ENCODE measurements around the gene PITPNC1. TPM values are rescaled to one million over a fixed set of nuclear protein-coding genes. Genes with fewer than 3 reads are reported as not detected.

The PITPNC1 gene
- polyA plus RNA-seq, 1 experiment, result 9.1 TPM

DNA sequence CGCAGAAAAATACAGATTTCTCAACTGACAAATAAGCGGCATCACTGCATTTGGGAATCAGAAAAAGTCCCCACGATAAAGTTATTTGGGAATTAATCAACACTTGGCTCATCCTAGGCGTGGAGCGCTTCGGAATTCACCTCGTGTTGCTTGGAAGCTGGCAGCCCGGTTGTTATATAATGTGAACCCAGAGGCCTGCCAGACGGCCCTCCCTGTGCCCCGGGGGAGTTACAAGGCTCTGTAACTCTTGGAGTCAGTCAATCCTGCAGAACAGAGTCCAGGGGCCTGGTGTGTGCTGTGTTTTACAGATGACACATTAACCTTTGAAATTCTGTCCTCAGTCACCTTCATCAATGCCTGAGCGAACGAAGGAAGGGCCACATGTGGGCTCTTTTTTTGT, 111.1 kb downstream of the PITPNC1 start:
- POLR2A ChIA-PET, result no interaction called here
- Histone ChIP-seq H3K27ac (ENCODE audit: low read depth, low read length) (no peak overlapping the region), H3K27me3 (ENCODE audit: control insufficient read depth, insufficient read depth, low read length) (no peaks in the 10 kb centered on the region), H3K4me3 (ENCODE audit: low read depth, low read length) (no peak overlapping the region), H3K9me3 (ENCODE audit: control insufficient read depth, insufficient read depth, low read length) (no peaks in the 10 kb centered on the region)
- DNase-seq (ENCODE audit: low read depth, low spot score), result no peak
- TF ChIP-seq, protein P1, sequence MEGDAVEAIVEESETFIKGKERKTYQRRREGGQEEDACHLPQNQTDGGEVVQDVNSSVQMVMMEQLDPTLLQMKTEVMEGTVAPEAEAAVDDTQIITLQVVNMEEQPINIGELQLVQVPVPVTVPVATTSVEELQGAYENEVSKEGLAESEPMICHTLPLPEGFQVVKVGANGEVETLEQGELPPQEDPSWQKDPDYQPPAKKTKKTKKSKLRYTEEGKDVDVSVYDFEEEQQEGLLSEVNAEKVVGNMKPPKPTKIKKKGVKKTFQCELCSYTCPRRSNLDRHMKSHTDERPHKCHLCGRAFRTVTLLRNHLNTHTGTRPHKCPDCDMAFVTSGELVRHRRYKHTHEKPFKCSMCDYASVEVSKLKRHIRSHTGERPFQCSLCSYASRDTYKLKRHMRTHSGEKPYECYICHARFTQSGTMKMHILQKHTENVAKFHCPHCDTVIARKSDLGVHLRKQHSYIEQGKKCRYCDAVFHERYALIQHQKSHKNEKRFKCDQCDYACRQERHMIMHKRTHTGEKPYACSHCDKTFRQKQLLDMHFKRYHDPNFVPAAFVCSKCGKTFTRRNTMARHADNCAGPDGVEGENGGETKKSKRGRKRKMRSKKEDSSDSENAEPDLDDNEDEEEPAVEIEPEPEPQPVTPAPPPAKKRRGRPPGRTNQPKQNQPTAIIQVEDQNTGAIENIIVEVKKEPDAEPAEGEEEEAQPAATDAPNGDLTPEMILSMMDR (IDR thresholded peaks at IDR 0.05; ENCODE audit: low read depth, low read length), result no peak
- CTCF ChIA-PET, result interaction anchor here (1.2 to 2.5 kb wide), 2 partner anchors 13 to 109 kb away, joined by 3 to 8 read pairs; no protein-coding TSS in a partner anchor

DNA sequence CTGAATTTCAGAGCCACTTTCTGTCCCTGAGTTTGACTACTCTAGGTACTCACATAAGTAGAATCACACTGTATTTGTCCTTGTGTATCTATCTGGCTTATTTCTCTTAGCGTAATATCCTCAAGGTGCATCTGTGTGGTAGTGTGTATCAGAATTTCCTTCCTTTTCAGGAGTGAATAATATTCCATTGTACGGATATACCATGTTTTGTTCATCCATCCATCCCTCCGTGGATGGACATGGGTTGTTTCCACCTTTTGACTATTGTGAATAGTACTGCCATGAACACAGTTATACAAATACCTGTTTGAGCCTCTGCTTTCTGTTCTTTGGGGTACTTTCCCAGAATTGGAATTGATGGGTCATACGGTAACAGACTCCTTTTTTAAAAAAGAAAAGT, 111.7 kb downstream of the PITPNC1 start:
- Histone ChIP-seq H3K27ac (ENCODE audit: low read depth, low read length) (no peak overlapping the region), H3K4me3 (ENCODE audit: low read depth, low read length) (no peak overlapping the region), H3K27me3 (ENCODE audit: control insufficient read depth, insufficient read depth, low read length) (no peaks in the 10 kb centered on the region), H3K9me3 (ENCODE audit: control insufficient read depth, insufficient read depth, low read length) (no peaks in the 10 kb centered on the region)
- ChIA-PET CTCF (no interaction called here), POLR2A (no interaction called here)
- TF ChIP-seq, protein P1 (IDR thresholded peaks at IDR 0.05; ENCODE audit: low read depth, low read length), result no peak
- DNase-seq (ENCODE audit: low read depth, low spot score), result no peak

DNA sequence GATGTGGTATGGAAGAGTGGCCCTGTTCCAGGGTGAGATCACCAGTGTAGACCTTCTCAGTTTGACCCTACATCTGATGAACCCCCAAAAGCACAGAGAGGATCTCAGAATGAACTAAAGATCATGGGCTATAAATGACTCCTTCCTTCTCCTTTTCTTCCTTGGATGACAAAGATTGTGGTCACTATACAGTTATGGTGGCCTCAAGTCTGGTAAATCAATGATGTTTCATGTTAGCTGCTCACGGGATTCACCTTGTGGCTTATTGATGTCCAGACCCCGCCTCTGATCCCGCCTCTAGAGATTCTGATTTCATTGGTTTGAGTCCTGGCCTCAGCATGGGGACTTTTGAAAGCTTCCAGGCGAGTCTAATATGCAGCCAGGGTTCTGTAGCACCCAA, 112.2 kb downstream of the PITPNC1 start:
- H3K9me3 ChIP-seq (ENCODE audit: control insufficient read depth, insufficient read depth, low read length), result no peaks in the 10 kb centered on the region
- no peak for DNase-seq (ENCODE audit: low read depth, low spot score)
- H3K4me3 ChIP-seq (ENCODE audit: low read depth, low read length), result no peak overlapping the region
- H3K27ac ChIP-seq (ENCODE audit: low read depth, low read length), result no peak overlapping the region
- no peaks in the 10 kb centered on the region for H3K27me3 ChIP-seq (ENCODE audit: control insufficient read depth, insufficient read depth, low read length)
- ChIA-PET POLR2A (no interaction called here), CTCF (no interaction called here)
- TF ChIP-seq, protein P1 (IDR thresholded peaks at IDR 0.05; ENCODE audit: low read depth, low read length), result no peak

DNA sequence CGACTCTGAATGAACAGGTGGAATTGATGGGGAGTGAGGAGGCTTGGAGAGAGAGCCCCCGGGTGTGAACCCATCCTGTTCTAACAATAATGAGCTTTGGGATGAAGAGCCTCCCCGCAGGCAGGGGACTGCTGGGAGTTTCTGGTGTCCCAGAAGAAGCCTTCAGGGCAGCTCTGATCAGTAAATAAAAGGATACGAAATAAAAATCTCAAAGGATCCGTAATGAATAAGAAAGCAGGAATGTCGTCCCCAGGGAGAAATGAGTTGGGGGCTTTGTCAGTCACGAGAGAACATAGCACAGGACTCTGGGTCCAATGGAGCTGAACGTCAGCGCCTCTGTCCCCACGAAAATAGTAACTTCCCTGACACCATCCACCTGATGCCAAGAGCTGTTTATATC, 113.4 kb downstream of the PITPNC1 start:
- no peaks in the 10 kb centered on the region for H3K9me3 ChIP-seq (ENCODE audit: control insufficient read depth, insufficient read depth, low read length)
- peak overlapping the region; percentile 80 for H3K27ac ChIP-seq (ENCODE audit: low read depth, low read length)
- H3K27me3 ChIP-seq (ENCODE audit: control insufficient read depth, insufficient read depth, low read length), result no peaks in the 10 kb centered on the region
- ChIA-PET POLR2A (interaction anchor here (0.7 kb wide), 1 partner anchor 78 kb away, joined by 4 read pairs; no protein-coding TSS in a partner anchor), CTCF (interaction anchor here (1.0 to 1.9 kb wide), 2 partner anchors 15 to 116 kb away, joined by 4 to 9 read pairs; no protein-coding TSS in a partner anchor)
- no peak for DNase-seq (ENCODE audit: low read depth, low spot score)
- TF ChIP-seq, protein P1 (IDR thresholded peaks at IDR 0.05; ENCODE audit: low read depth, low read length), result no peak
- H3K4me3 ChIP-seq (ENCODE audit: low read depth, low read length), result peak overlapping the region; percentile 37

DNA sequence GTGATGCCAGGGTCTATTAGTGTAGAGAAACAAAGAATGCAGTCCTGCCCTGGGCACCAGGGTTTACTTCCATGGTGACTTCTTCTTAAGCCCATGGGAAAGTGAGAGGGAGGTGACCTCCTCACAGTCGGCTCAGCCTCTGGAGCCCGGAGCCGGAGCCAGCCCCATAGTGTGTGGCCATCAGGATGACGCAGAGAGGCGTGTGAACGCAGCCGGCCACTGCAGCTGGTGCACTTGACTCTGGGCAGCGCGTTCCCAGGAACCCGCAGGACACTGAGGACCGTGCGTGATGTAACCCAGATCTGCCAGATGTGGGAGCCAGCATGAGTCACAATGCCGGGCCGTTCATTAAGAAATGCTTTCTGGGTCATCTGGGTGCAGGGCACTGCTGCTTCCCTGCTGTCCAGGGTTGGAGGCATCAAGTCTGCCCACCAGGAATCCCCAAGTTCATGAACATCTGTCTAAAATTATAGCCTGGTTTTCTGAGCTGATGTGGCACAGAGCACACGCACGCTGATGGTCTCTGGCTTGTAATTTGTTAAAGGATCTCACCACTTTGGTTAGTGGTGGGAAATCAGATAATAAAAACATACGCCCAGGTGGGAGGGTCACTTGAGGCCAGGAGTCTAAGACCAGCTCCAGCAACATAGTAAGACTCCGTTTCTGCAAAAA, 114.1 kb downstream of the PITPNC1 start:
- DNase-seq (ENCODE audit: low read depth, low spot score), result peak; percentile 93
- TF ChIP-seq, protein P1 (IDR thresholded peaks at IDR 0.05; ENCODE audit: low read depth, low read length), result no peak
- peak overlapping the region; percentile 15; the same call in 1 of the 2 replicates for H3K4me3 ChIP-seq (ENCODE audit: low read depth, low read length)
- H3K27me3 ChIP-seq (ENCODE audit: control insufficient read depth, insufficient read depth, low read length), result no peaks in the 10 kb centered on the region
- ChIA-PET POLR2A (no interaction called here), CTCF (interaction anchor here (1.0 to 1.9 kb wide), 2 partner anchors 16 to 116 kb away, joined by 4 to 9 read pairs; no protein-coding TSS in a partner anchor)
- H3K9me3 ChIP-seq (ENCODE audit: control insufficient read depth, insufficient read depth, low read length), result no peaks in the 10 kb centered on the region
- peak overlapping the region; percentile 80 for H3K27ac ChIP-seq (ENCODE audit: low read depth, low read length)
